AG10803 (cell line): ENCODE measurements around the gene BTNL3.
"Not testable (repeated sequence)": the region's sequence is repeated elsewhere in the genome, so short reads cannot be mapped to it uniquely, and the experiment has no call there.

Source experiments
- DNase-seq: peaks from one replicate; pipeline ENCODE4 v3.0.0; 2010; ENCODE audit warnings: low read depth
- H3K4me3 ChIP-seq: 2 replicates; pipeline ENCODE4 v1.5.1; 2011; ENCODE audit warnings: mild to moderate bottlenecking, low read length, control low read depth
- TF ChIP-seq, protein P1 (sequence below): conservative IDR thresholded peaks from 2 replicates; pipeline ENCODE4 v1.5.1; 2011; ENCODE audit warnings: mild to moderate bottlenecking, low read length, control low read depth, inconsistent platforms

BTNL3 gene

DNA sequence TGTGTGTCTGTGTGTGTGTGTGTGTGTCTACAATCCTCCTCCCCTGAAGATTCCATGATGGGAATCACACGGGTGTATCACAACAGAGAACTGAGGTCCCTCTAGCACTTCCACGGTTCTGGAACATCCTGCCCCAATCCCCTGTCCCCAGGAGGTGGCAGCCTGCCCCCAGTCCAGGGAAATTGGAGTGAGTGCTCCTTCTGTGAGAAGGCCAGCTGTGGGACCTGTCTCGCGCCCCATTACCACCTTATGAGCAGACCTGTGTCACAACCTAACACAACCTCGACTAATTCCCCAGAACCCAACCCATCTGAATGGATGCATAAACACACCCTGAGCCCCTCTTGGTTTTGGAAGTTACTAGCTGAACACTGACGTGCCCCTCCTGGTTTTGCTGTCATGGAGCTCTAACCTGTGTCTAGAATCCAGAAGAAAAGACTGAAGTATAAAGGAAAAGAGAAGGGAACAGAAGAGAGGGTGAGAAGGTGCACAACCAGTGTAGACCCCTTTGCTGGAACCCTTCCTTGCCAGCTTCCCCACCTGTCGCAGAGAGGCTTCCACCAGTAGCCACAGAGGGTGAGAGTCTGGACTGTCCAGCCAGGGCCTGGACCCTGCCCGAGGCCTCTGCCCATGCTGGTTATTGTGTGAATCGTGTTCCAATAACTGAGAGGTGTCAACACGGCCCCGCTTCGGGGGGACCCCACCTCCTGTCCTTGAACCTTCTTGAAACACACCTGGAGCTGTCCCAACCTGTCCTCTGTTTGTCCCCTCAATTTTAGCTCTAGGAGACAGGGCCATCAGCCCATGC, 54.8 kb downstream of the BTNL3 start:
- H3K4me3 ChIP-seq, result no peak overlapping the region
- DNase-seq, result no peak

DNA sequence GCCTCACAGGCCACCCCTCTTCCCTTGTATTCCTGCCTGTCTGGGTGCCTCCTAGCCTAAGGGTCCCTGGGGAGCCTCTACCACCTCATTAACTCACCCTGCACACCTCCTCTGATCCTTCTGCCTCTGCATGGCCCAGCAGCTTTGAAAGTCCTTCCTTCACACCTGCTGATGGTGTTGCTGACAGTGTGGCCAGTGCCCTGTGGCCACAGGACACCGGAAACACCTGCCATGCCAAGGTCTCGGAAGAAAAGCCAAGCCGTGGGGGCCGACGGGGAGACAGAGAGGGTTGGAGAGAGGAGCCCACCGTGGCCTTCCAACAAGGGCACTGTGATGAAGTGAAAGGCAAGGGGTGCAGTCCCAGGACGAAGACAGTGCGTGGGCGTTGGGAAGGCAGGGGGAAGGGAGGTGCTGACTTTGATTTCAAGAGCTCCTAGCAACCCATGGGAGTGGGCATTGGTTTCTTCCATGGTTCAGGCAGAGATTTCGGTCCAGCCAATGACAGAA, 55.5 kb downstream of the BTNL3 start:
- TF ChIP-seq, protein P1, sequence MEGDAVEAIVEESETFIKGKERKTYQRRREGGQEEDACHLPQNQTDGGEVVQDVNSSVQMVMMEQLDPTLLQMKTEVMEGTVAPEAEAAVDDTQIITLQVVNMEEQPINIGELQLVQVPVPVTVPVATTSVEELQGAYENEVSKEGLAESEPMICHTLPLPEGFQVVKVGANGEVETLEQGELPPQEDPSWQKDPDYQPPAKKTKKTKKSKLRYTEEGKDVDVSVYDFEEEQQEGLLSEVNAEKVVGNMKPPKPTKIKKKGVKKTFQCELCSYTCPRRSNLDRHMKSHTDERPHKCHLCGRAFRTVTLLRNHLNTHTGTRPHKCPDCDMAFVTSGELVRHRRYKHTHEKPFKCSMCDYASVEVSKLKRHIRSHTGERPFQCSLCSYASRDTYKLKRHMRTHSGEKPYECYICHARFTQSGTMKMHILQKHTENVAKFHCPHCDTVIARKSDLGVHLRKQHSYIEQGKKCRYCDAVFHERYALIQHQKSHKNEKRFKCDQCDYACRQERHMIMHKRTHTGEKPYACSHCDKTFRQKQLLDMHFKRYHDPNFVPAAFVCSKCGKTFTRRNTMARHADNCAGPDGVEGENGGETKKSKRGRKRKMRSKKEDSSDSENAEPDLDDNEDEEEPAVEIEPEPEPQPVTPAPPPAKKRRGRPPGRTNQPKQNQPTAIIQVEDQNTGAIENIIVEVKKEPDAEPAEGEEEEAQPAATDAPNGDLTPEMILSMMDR, result no peak
- no peak overlapping the region for H3K4me3 ChIP-seq
- no peak for DNase-seq

More for the DNA sequence above, 54.8 kb downstream of the BTNL3 start:
- TF ChIP-seq, protein P1, result no peak

DNA sequence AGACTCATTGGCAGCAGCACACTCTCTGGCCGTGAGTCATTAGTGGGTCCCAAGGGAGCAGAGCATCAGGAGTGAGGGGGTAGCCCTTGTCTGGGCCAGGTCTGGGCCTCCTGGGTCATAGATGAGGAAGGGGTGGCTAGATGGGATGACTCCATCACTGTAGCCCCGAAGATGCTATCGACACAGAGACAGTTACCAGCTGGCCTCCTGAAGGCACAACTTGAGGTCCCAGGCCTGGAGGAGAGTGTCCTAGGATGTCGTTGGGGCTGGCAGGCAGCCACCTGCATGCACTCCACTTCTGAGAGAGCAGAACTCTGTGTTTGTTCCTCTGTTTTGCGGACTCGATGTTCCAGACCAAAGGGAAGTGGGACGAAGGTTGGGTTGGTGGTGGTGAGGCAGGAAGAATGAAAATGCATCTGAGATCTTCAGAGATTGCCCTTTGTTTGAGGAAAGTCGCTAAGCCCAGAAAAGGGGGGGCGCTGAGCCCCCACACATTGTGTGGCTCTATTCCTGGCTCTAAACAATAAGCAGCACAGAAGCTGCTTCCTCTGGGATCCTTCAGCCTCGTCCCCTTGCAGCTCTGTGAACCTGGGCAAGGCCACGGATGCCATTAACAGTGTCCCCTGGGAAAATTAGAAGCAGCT, 56.1 kb downstream of the BTNL3 start:
- no peak for DNase-seq
- TF ChIP-seq, protein P1, result no peak
- no peak overlapping the region for H3K4me3 ChIP-seq

DNA sequence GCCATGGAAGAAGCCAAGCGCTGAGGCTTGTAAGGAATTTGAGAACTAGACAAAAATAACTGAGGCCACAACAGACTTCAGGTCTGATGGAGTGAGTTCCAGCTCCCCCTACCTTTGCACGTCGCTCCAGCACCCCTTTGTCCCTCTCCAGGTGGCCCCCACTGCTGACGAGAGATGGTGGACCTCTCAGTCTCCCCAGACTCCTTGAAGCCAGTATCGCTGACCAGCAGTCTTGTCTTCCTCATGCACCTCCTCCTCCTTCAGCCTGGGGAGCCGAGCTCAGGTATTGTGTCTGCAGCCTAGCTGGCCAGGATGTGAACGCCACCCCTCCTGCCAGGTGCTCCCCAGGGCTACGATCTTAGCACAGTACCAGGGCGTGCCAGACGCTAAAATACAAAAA, 56.7 kb downstream of the BTNL3 start:
- TF ChIP-seq, protein P1, result no peak
- H3K4me3 ChIP-seq, result no peak overlapping the region
- no peak for DNase-seq

DNA sequence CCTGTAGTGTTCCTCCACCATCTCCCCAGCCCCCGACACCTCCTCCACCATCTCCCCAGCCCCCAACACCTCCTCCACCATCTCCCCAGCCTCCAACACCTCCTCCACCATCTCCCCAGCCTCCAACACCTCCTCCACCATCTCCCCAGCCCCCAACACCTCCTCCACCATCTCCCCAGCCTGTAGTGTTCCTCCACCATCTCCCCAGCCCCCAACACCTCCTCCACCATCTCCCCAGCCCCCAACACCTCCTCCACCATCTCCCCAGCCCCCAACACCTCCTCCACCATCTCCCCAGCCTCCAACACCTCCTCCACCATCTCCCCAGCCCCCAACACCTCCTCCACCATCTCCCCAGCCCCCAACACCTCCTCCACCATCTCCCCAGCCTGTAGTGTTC, 57.2 kb downstream of the BTNL3 start:
- DNase-seq, H3K4me3 ChIP-seq: not testable (repeated sequence)

DNA sequence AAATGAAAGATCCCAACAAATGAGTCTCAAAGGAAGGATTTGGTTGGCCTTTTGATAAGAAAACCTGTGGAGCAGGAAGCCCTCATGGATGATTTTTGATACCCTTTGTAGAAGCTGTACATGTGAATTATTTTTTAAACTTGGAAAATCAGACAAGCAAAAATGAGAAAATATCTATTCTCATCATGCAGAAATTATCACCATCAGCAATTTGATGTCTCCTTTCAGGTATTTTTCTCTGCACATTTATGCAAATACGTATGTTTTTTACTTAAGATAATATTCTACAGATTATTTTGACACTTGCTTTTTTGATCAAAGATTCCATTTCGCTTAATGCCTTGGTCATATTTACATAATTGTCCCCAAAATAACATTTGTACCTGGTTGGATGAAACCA, 58.6 kb downstream of the BTNL3 start:
- TF ChIP-seq, protein P1, result no peak
- DNase-seq, result no peak
- H3K4me3 ChIP-seq, result no peak overlapping the region

DNA sequence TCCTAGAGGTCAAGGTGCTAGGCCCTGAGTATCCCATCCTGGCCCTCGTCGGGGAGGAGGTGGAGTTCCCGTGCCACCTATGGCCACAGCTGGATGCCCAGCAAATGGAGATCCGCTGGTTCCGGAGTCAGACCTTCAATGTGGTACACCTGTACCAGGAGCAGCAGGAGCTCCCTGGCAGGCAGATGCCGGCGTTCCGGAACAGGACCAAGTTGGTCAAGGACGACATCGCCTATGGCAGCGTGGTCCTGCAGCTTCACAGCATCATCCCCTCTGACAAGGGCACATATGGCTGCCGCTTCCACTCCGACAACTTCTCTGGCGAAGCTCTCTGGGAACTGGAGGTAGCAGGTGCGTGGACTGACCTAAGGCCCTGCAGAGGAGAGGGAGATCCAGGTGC, 59.3 kb downstream of the BTNL3 start:
- no peak for DNase-seq
- TF ChIP-seq, protein P1, result no peak

More for the DNA sequence above, 59.3 kb downstream of the BTNL3 start:
- H3K4me3 ChIP-seq, result no peak overlapping the region
